Stimulated activated CD4-positive, alpha-beta T cell treated with anti-CD3 and anti-CD28 coated beads, Interleukin-15, amount 100 ng/mL, for 48 hours (primary cell): ENCODE measurements around the gene TOMM40.
"Not testable (repeated sequence)": the region's sequence is repeated elsewhere in the genome, so short reads cannot be mapped to it uniquely, and the experiment has no call there.

Experiments
- DNase-seq, 2 donors: peaks; one replicate each; pipeline ENCODE4 v3.0.0-alpha.2; 2020; ENCODE audit warnings: low read depth in 2 of 2

The TOMM40 gene

DNA sequence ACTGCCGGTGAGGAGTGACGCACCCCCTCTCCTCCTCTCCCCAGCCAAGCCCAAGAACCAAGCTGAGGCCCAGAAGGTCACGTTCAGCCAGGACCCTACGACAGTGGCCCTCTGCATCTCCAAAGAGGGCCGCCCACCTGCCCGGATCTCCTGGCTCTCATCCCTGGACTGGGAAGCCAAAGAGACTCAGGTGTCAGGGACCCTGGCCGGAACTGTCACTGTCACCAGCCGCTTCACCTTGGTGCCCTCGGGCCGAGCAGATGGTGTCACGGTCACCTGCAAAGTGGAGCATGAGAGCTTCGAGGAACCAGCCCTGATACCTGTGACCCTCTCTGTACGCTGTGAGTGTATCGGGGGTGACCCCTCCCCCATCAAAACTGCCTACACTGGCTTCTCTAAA lies 19.2 kb upstream of the TOMM40 start:
- DNase-seq: no peak

DNA sequence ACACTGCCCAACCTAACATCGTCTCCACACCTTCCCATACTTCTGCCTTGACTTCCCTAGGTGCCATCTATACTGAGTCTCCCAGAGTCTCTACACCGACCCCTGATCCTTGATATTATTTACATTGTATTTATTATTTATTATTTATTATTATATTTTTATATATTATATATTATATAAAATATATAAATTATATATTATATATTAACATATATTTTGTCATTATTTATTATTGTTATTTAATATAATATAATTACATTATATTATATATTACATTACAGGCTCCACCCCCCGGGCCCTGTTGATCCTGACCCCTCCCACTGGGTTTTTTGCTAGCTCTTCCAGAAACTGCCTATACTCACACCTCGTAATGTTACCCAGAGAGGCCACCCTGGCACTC lies 18.4 kb upstream of the TOMM40 start:
- DNase-seq: no peak

DNA sequence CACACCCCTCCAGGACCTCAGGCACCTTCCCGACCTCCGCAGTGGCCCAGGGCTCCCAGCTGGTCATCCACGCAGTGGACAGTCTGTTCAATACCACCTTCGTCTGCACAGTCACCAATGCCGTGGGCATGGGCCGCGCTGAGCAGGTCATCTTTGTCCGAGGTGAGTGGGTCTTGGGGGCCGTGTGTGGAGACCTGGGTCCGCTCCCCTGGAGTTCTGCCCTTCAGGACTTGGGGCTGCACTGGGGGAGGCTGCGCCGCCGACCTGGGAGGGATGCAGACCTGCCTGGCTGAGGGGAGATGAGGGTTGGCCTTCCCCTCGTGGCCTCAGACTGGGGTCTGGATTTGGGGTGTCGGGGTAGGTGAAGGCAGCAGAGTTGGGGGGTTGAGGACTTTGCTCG lies 16.7 kb upstream of the TOMM40 start:
- no peak for DNase-seq

DNA sequence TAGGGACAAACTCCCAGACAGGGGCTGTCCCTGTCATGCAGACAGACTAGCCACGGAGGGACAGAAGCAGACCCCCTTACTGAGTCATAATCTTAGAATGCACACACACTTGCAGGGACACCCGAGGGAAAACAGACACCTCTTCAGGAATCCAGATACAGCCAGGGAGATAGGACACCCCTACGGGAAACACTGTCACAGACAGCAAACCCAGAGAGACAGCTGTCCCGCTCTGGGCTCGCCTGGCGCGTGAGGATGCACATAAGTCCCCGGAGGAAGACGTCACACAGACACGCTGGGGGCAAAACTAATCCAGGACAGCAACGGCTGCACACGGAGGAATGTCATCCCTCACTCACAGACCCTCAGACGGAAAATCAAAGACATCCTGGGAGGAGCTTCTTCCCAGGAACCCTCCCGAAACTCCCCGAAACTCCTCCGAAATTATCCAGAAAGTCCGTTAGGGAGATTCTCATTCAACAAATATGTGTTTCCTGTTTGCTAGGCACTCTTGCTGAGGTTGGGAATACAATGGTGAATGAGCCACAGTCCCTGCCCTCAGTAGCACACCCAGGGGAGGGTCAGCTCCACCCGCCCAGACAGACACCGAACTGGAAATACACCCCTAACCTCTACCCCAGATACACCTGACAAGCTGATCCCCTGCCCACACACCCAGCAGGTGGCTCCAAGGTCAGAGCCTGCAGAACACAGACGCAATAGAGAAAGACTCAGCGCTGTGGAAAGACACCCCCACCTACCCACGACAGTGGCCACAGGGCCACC lies 15.2 kb upstream of the TOMM40 start:
- DNase-seq: no peak

DNA sequence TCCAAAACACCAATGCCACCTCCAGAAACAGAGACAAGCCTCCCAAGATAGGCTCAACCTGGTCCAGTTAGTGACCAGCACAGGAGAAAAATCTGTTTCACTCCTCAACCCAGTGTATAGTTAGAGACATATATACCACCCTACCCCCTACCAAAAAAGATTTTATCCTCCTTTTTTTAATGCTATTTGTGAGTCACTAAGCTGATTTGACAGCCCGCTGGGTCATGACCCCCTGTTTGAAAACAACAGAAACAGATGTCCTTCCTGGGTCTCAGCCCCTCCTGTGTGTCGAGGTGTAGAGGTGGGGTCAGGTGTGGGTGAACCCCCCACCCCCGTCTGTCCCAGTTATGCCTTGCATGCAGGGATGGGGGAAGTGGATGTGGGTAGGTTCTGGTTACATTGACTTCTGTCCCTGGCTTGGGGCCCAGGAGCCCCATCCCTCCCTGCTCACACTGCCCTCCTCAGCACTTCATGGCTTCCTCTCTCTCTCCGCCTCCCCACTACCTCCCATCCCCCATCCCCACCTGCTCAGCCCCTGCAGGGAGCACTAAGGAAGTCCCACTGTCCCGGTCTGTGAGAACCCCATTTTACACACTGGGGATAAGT lies 14.0 kb upstream of the TOMM40 start:
- DNase-seq: no peak

DNA sequence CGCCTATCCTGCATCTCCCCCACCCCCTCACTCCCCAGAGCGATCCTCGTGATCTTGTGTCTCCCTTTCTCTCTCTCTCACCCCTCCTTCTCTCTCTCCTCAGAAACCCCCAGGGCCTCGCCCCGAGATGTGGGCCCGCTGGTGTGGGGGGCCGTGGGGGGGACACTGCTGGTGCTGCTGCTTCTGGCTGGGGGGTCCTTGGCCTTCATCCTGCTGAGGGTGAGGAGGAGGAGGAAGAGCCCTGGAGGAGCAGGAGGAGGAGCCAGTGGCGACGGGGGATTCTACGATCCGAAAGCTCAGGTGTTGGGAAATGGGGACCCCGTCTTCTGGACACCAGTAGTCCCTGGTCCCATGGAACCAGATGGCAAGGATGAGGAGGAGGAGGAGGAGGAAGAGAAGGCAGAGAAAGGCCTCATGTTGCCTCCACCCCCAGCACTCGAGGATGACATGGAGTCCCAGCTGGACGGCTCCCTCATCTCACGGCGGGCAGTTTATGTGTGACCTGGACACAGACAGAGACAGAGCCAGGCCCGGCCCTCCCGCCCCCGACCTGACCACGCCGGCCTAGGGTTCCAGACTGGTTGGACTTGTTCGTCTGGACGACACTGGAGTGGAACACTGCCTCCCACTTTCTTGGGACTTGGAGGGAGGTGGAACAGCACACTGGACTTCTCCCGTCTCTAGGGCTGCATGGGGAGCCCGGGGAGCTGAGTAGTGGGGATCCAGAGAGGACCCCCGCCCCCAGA lies 12.8 kb upstream of the TOMM40 start:
- no peak for DNase-seq

DNA sequence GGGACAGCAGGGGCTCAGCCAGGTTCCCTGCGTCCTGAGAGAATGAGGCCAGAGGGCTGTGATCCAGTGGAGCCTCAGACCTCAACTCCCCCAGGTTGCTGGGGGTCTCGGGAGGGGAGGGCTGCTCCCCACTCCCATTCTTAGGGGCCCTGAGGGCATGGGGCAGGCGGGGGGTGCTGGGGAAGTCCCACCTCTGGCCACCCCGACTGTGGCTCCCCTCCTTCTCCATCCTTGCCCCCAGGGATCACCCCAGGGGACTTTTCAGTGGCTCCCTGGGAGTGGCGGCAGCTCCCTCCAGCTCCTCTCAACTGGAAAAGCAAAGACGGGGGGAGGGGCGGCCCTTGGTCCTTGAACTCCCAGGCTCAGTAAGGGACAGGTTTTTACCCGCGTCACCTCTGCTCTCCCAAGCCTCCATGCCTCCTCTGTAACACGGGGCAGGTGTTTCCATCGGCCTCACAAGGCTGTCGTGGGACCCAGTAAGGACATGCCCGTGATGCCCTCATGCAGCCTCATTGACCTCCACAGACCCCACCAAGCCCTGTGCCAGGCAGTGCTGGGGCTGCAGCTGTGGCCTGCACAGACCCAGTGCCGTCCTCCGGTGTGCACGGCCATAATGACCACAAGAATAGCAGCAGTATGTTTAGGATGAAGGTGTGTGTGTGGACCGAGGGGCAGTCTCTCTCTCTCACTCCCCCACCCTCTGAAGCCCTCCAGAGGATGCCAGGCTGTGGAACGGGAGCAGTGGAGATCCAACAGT lies 11.6 kb upstream of the TOMM40 start:
- DNase-seq: no peak

DNA sequence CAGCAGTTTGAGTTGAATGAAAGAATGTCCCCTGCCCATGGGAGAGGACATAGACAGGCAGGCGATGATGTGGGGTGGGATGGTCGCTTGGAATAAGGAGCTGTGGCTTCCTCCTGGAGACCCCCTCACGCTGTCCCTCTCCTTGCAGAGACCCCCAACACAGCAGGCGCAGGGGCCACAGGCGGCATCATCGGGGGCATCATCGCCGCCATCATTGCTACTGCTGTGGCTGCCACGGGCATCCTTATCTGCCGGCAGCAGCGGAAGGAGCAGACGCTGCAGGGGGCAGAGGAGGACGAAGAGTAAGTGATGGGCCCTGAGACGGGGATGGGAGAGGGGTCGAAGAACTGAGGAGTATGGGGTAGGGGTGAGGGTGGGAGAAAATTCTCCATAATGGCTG lies 9.0 kb upstream of the TOMM40 start:
- DNase-seq: no peak

DNA sequence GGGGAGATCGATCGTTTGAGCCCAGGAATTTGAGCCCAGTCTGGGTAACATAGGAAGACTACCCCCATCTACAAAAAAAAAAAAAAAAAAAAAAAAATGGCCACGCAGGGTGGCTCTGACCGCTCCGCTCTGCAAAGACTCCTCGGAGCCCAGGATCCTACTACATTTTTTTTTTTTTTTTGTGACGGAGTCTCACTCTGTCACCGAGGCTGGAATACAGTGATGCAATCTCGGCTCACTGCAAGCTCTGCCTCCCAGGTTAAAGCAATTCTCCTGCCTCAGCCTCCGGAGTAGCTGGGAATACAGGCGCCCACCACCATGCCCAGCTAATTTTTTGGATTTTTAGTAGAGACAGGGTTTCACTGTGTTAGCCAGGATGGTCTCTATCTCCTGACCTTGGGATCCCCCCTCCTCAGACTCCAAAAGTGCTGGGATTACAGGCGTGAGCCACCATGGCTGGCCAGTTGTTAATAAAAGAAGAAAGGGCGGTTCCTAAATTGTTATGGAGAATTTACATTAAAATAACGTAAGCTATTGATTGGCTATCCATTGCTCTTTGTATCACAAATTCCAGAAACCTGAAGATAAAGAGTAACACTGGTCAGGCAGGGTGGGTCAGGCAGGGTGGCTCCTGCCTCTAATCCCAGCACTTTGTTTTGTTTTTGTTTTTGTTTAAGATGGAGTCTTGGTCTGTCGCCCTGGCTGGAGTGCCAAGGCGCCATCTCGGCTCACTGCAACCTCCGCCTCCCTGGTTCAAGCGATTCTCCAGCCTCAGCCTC lies 8.2 kb upstream of the TOMM40 start:
- not testable (repeated sequence) for DNase-seq

DNA sequence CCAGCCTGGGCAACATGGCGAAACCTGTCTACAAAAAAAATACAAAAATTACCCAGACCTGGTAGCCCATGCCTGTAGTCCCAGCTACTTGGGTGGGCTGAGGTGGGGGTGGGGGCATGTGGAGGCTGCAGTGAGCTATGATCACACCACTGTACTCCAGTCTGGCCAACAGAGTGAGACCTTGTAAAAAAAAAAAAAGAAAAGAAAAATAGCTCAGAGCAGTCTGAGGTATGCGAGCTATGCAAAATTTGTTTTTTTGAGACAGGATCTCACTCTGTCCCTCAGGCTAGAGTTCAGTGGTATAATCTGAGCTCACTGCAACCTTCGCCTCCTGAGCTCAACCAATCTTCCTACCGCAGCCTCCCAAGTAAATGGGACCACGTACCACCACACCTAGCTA lies 7.1 kb upstream of the TOMM40 start:
- DNase-seq: no peak

DNA sequence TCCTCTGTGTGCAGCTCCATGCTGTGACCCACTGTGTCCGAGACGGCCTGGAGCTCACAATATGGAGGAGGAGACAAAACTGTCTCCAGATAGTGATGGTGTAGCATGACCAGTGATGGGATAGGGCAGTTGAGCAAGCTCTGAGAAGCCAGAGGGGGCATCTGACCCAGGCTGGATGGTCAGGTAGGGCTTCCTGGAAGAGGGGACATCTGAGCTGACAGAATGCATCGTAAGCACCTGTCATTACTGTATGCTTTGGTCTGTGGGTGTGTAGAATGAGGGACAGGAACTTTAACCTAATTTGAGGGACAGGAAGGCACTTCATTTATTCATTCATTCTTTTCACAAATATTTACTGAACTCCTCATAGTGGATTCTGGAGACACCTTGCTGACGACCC lies 6.5 kb upstream of the TOMM40 start:
- no peak for DNase-seq

DNA sequence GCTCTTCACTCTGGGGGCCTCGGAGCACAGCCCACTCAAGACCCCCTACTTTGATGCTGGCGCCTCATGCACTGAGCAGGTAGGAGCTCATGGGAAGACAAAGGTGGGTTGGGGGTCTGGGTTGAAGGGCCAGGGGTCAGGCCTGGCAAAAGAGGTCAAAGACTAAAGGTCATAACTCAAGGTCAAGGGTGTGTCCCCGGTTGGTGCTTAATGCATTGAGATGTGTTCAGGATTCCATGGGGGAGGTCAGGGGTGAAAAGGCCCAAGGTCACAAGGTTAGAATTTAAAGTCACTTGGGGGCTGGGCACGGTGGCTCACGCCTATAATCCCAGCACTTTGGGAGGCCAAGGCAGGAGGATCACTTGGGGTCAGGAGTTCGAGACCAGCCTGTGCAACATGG lies 4.9 kb upstream of the TOMM40 start:
- no peak for DNase-seq

DNA sequence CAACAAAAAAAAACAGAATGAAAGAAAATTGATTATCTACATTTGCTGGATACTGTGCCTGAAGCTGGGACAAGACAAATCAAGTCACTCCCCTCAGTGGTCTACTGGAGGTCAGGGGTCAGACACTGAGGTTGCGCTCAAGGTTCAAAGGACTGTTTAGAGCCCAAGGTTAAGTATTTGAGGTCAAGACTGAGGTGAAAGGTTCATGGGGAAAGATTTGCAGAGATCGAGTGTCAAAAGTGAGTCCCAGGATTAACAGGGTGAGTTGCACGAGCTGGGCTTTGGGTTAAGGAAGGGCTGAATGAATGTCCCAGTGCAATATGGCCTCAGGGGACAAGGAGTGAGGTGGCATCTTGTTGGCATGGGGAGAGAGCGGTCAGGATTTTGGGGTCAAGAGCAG lies 3.4 kb upstream of the TOMM40 start:
- DNase-seq: no peak

DNA sequence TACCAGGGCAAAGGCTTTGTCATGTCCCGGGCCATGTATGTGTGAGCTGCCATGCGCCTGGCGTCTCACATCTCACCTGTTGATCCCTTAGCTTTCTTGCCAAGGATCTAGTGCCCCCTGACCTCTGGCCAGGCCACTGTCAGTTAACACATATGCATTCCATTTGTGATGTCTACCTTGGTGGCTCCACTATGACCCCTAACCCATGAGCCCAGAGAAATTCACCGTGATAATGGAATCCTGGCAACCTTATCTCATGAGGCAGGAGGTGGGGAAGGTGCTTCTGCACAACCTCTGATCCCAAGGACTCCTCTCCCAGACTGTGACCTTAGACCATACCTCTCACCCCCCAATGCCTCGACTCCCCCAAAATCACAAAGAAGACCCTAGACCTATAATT lies 2.7 kb upstream of the TOMM40 start:
- DNase-seq: not testable (repeated sequence)

DNA sequence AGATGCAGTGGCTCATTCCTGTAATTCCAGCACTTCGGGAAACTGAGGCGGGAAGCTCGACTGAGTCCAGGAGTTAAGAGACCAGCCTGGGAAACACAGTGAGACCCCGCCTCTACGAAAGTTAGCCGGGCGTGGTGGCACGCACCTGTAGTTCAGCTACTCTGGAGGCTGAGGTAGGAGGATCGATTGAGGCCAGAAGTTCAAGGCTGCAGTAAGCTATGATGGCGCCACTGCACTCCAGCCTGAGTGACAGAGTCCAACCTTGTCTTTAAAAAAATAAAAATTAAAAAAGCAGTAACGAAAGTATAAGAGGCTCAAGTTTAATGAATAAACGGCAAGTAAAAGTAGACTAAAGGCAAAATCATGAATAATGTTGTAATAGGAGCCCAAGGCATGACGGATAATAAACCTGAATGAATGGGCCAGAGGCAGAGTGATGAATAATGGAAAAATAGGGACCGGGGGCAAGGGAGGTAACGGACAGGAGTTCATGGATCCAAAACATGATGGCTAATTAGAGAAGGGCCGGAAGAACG lies 1.2 kb upstream of the TOMM40 start:
- DNase-seq: no peak

DNA sequence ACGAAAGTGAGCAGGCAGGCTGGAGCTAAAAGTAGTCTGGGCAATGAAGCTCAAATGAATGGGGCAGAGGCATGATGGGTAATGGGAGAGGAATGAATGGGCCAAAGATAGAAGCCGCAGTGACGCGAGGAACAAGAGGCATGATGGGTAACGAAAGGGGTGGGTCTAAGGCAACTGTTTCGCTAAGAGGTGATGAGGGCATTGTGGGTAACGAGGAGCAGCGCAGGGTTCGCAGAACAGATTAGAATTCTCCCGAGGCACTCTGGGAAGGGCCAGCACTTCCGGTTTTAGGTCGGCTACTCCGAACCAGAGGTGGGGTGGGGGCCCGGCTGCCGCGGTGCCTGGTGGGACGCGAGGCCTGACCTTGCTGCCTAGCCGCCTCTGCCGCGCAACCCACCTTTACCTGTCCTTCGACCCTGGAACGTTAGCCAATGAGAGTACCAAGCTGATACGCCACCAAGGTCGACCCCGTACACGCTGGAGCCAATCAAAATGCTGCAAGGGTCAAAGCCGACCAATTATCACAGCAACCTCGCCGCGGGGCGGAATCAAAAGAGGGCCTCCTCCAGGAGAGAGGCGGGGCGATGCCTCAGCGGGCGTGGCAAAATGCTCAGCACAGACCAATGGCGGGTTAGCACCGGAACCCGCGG lies 563 bp upstream of the TOMM40 start:
- peak in 1 of 2 donors; percentile 100 for DNase-seq

DNA sequence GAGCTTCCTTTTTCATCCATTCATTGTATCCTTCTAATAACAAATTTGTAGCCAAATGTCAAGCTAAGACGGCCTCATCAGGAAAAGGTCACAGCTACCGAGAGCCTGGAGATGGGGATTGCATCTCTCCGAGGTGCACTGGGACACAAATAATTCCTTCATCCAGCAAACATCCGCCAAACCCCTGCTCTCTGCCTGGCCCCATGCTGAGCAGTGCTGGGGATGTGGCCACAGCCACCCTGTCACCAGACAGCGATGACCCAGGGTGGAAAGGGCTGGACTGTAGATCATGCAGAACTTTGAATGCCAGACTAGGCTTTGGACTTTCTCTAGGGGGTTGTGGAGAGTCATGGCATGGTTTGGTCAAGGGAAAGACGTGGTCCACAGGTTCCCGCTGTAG lies 1.9 kb downstream of the TOMM40 start:
- no peak for DNase-seq

DNA sequence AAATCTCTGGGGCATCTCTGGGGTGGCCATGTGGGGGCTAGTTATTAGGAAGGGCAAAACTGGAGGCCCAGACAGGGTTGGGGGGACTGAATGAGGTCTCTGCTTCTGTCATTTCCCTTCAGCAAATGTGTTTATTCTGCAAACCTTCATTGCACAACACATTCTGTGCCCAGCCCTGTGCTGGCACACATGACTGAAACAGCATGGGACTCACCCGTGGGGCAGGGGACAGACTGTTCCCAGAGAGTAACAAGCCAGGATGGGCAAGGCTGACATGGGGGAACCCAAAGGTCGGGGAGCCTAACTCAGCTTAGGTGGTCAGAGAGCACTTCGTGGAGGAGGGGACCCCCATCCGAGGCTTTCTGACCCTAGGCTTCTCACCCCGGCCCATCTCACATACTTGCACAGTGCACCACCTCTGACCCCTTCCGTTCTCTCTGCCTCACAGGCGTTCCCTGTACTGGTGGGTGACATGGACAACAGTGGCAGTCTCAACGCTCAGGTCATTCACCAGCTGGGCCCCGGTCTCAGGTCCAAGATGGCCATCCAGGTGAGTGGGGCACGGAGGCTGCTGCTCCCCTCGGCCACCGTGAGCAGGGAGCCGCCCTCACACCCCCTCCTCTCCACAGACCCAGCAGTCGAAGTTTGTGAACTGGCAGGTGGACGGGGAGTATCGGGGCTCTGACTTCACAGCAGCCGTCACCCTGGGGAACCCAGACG lies 2.4 kb downstream of the TOMM40 start:
- DNase-seq: no peak

DNA sequence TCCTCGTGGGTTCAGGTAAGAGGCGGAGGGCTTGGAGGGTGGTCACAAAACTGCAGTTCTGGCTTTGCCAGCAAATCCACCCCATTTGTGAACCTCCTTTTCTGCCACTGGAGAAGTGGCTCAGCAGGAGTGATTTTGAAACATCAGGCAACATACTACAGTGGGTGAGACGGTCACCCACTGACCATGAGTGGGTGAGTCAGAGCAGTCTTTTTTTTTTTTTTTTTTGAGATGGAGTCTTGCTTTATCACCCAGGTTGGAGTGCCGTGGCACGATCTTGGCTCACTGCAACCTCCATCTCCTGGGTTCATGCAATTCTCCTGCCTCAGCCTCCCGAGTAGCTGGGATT lies 3.0 kb downstream of the TOMM40 start:
- no peak for DNase-seq

DNA sequence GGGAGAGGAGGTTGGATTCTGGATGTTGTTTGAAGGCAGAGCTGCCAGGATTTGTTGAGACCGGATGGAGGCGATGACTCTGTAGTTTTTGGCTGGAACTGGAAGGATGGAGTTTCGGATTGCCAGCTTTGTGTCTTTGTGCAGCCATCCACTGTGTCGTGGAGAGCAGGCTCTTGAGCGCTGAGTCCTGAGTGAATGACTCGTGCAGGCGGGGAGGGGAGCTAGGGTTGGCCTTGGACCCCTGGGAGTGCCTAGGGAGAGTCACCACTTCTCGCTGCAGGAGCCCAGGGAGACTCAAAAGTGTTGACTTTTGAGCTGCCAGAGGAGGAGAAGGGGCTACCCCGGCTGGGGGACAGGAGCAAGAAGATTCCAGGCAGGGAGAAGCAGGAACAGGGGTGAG lies 3.9 kb downstream of the TOMM40 start:
- no peak for DNase-seq
